Measurements from ENCODE around the gene RALBP1.
"Not testable (repeated sequence)": the region's sequence is repeated elsewhere in the genome, so short reads cannot be mapped to it uniquely, and the experiment has no call there.

RALBP1 gene

GRCh38 chr18:9455718-9456511 is 19.4 kb upstream of the RALBP1 start:
- FAIRE-seq = no peak

DNA sequence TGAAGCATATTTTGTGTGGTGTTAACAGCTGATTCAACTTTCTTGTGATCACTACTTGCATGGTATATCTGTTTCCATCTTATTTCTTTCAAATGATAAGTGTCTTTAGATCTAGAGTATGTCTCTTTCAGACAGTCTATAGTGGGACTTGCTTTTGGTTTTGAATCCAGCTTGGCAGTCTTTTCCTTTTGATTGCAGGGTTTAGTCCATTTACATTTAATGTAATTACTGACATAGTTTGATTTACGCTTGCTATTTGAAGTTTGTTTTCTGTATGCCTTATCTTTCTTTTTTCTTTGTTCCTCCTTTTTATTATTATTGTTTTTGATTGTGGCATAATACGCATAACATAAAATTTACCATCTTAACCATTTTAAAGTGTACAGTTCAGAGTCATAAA is 9.2 kb upstream of the RALBP1 start:
- FAIRE-seq = no peak

GRCh38 chr18:9466846-9467245 is 8.5 kb upstream of the RALBP1 start:
- no peak for FAIRE-seq

DNA sequence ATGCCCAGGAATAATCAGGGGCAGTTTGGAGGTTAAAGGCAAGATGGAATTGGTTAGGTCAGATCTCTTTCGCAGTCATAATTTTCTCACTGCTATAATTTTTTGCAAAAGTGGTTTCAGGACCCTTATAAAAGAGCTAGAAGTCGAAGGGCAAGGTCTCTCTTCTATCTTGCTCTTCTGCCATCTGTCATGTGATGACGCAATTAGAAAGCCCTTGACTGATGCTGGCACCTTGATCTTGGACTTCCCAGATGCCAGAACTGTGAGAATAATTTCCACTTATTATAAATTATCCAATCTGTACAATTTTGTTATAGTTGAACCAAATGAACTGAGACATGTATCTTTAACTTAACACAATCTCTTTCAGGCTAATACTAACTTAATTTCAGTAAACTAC is 6.3 kb upstream of the RALBP1 start:
- no peak for FAIRE-seq

DNA sequence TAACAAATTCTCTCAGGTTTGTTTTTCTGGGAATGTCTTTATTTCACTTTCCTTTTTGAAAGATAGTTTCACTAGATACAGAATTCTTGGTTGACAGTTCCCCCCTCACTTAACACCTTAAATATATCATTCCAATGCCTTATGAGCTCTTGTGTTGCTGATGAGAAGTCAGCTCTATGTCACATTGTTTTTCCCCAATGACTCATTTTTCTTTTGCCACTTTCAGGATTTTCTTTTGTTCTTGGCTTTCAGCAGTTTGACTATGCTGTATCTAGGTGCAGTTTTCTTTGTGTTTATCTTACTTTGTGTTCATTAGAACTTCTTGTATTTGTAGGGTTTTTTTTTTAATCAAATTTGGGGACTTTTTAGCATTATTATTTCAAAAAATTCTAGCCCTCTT is 5.6 kb upstream of the RALBP1 start:
- FAIRE-seq = no peak

- no peak for FAIRE-seq
Observed at GRCh38 chr18:9474108-9474982, 968 bp upstream of the RALBP1 start.

DNA sequence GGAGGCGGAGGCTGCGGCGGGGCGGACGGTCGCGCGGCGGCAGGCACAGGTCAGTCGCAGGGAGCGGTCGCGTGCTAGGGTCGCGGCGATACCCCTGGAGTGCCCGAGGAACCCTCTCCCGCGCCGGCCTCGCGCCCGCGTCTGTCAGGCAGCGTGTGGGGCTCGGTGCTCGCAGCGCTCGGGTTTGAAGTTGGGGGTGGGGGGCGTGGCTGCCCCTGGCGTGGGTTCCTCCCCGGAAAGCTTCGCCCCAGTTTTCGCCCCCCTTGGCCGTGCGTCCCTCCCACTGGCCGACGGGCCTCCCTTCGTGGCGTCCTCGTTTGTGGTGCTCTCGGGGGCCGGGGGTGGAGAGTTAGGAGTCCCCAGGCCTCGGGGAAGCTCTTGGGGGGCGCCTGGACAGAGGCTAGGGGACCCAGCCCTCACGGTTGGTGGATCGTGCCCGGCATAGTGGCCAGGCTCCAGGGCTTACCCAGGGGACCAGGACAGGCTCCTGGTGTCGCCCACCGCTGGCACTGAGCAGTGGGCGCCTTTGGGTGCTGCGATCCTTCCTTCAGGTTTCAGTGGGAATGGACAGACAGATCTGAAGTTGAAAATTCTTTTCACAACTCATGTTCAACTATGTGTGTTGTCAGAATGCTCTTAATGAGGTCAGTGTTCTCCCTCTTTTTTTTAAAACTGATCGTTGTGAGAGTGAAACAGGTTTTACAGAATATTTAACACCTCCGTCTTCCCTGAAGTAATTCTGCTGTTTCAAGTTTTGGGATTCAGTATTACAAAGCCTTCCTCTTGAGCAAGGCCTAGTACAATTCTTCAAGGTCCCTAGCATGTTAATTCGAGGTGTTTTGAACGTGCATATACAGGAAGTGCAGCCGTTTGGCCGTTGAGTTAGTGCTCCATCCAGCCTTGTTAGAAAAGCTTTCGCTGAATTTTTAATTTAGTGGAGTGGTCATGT is 604 bp downstream of the RALBP1 start:
- no peak for FAIRE-seq

- not testable (repeated sequence) for FAIRE-seq
Observed at GRCh38 chr18:9476949-9477348, 1.6 kb downstream of the RALBP1 start.

DNA sequence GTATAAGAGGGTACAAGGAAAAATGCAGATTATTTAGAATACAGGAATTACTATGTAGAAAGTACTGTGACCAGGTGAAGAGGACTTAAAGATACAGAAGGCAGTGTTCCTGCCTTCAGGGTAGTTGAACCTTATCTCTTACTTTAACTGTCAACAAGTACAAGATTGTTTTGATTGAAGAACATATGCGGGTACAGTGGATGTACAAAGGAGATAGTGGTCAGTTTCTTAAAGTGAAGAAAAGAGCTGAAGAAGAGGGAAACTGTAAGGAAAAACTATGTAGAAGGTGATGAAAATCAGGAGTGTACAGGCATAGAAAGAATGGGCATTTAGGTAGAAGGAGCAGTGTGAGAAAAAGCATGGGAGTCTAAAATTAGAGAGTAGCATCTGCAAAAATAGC is 2.2 kb downstream of the RALBP1 start:
- FAIRE-seq = no peak

DNA sequence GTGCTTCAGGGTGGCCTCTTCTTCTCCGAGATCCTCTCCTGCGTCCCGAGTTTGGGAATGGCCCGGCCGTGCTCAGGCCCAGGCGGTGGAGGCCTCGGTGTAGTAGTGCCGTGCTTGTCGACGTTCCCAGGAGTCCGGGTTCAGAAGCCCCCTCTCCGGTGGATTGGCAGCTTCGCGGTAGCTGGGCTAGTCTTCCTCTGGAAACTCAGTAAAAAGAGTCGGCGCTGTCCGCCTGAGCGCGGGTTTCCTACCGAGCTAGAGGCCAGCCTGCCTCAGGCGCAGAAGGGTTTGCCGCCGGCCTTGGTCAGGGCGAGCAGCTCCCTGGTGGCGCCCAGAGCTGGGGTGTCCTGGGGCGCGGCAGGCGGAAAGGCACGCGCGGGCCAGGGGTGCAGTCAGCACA is 3.2 kb downstream of the RALBP1 start:
- no peak for FAIRE-seq

DNA sequence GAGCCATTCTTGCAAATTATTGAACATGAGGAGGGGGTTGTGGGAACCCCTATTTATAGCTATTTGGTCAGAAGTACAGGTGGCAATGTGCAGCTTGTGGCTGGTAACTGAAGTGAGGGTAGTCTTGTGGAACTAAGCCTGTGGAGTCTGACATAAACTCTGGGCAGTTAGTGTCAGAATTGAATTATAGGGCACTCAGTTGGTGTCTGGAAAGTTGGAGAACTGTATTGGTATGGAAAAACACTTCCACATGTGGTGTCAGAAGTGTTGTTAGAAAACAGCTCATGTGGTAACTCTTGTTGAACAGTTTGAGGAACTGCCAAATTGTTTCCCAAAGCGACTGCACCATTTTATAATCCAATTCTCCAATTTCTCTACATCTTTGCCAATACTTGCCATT is 7.5 kb downstream of the RALBP1 start:
- FAIRE-seq = no peak

GRCh38 chr18:9483526-9483925 is 8.2 kb downstream of the RALBP1 start:
- no peak for FAIRE-seq

DNA sequence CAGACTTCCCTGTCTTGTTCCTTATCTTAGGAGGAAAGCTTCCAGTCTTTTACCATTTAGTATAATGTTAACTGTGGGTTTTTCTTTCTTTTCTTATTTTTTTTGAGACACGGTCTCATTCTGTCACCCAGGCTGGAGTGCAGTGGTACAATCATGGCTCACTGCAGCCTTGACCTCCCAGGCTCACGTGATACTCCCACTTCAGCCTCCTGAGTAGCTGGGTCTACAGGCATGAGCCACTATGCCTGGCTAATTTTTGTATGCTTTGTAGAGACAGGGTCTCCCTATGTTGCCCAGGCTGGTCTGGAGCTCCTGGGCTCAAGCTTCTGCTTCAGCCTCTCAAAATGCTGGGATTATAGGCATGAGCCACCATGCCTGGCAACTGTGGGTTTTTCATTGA is 9.5 kb downstream of the RALBP1 start:
- not testable (repeated sequence) for FAIRE-seq

DNA sequence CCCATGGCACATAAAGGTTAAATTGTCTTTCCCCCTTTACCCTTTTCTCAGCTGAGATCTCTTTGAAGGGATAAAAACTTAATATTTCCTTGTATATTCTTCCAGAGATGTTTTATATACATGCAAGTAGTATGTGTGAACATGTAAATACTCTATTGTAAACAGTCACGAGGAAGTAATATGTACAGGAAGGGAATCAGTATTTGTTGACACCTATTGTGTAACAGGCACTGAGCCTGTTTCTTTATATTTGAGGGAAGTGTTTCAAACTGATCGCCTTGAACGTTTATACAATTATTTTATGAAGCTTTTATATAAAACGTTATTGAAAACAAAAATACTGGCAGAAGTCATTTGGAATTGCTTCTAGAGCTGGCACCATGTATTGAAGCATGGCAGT is 13.2 kb downstream of the RALBP1 start:
- no peak for FAIRE-seq

GRCh38 chr18:9494778-9495331 is 19.5 kb downstream of the RALBP1 start:
- FAIRE-seq = no peak

- FAIRE-seq = no peak
Observed at GRCh38 chr18:9495465-9495864, 20.2 kb downstream of the RALBP1 start.

DNA sequence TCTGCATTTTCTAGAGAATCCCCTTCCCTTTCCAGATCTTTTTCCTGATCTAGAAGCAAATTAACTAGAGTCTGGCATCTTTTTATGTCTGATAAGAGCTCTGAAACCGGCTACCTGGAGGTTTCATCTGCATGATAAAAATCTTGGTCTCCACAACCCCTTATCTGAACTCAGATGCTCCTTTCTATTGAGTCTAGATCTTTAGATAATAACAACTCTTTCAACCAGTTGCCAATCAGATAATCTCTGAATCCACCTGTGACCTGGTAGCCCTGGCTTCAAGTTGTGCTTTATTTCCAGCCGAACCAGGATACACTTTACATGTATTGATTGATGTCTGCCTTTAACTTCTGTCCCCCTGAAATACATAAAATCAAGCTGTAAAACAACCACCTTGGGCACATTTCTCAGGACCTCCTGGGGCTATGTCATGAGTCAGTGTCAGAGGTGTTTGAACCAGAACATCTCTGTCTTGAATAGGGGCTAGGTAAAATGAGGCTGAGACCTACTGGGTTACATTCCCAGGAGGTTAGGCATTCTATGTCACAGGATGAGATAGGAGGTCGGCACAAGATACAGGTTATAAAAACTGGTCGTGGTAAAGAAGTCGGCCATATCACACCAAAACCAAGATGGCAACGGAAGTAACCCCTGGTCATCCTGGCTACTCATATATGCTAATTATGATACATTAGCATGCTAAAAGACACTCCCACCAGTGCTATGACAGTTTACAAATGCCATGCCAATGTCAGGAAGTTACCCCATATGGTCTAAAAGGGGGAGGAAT is 20.8 kb downstream of the RALBP1 start:
- no peak for FAIRE-seq

DNA sequence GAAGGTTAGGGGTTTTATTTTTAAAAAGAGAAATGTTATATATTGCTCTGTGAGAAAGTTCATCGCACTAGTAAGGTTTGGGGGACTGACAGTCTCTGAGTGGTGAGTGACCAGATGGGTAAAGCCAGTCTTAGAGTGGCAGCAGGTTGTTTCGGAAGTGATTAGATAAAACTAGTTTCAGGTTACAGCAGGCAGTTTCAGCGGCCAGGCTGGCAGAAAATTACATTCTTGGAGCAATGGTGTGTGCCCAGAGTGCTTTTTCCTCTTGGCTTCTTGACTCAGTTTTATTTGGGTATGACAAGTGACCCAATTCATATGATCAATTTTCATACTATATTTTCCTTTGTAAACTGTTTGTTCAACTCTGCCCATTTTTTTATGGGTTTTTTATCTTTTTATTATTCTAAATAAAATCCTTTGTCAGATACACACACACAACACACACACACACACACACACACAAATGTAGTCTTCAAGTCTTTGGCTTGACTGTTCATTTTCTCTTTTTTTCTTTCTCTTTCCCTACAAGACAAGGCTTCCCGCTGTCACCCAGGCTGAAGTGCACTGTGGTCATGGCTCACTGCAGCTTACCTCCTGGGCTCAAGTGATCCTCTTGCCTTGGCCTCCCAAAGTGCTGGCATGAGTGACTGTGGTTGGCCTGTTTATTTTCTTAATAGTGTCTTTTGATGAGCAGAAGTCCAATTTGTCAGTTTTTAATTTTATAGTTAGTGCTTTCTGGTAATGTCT is 30.9 kb downstream of the RALBP1 start:
- no peak for FAIRE-seq

DNA sequence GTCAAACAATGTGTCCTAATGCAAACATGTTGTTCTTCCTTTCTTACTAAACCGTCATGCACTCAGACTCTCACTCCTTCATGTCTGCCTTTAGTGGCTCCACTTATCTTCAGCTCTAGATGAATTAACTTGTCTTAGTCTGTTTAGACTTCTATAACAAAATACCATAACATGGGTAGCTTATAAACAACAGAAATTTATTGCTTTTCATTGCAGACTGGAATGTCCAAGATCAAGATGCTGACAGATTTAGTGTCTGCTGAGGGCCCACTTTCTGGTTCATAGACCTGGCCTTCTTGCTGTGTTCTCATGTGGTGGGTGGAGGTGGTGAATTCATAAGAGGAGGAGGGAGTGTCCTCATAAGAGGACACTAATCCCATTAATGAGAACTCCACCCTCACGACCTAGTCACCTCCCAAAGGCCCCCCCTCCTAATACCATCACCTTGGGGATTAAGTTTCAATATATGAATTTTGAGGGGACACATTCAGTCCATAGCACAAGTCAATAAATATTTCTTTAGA is 32.3 kb downstream of the RALBP1 start:
- no peak for FAIRE-seq

DNA sequence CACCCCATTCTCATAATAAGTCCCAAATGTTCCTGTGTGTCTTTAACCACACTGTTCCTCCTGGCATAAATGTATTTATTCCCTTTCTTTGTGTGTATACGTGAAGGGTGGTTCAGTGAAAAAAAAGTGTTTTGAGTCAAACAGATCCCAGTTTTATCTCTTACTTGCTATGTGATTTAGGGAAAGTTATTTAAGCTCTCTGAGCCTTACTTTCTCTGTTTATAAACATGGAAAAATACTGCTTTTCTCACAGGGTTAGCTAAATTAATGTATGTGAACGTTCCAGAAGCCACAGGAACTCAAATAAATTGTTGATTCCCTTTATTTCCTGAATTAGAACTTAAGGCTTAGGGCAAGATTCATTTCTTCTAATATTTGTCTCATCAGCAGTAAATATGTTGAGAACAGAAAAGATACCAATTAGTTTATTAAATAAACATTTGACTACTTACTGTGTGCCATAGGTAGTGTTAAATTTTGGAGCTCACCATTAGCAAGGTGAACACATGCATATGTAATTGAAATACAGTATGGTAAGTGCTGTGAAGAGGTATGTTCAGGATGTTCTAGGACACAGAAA is 33.2 kb downstream of the RALBP1 start:
- FAIRE-seq = no peak

Data from A204.1 (cell line).